NCI-H2107 (cell line): ENCODE measurements around the gene KIF25.

ENCODE experiments used
- DNase-seq: peaks from one replicate; lab custom pipeline; 2025; lab: John Stamatoyannopoulos, UW

KIF25 gene

GRCh38 chr6:168037242-168037641 lies 39.8 kb downstream of the KIF25 start:
- DNase-seq: no peak

- DNase-seq: no peak
Measured at GRCh38 chr6:168037856-168038255, 40.4 kb downstream of the KIF25 start.

- no peak for DNase-seq
Measured at GRCh38 chr6:168038576-168039140, 41.2 kb downstream of the KIF25 start.

- DNase-seq: no peak
Measured at GRCh38 chr6:168039301-168039700, 41.8 kb downstream of the KIF25 start.

GRCh38 chr6:168039849-168040248 lies 42.4 kb downstream of the KIF25 start:
- DNase-seq: no peak

- no peak for DNase-seq
Measured at GRCh38 chr6:168040856-168041496, 43.5 kb downstream of the KIF25 start.

- DNase-seq: no peak
Measured at GRCh38 chr6:168041928-168042327, 44.5 kb downstream of the KIF25 start.

- DNase-seq: no peak
Measured at GRCh38 chr6:168042426-168043192, 45.1 kb downstream of the KIF25 start.

GRCh38 chr6:168043193-168043847 lies 45.8 kb downstream of the KIF25 start:
- DNase-seq: no peak

GRCh38 chr6:168043848-168044415 lies 46.5 kb downstream of the KIF25 start:
- DNase-seq: no peak

- DNase-seq: no peak
Measured at GRCh38 chr6:168044521-168045130, 47.2 kb downstream of the KIF25 start.

GRCh38 chr6:168045141-168045691 lies 47.7 kb downstream of the KIF25 start:
- DNase-seq: no peak

- no peak for DNase-seq
Measured at GRCh38 chr6:168045706-168046620, 48.5 kb downstream of the KIF25 start.

- no peak for DNase-seq
Measured at GRCh38 chr6:168046696-168047095, 49.2 kb downstream of the KIF25 start.

GRCh38 chr6:168047841-168048723 lies 50.6 kb downstream of the KIF25 start:
- no peak for DNase-seq

GRCh38 chr6:168048724-168049025 lies 51.2 kb downstream of the KIF25 start:
- DNase-seq: no peak

- no peak for DNase-seq
Measured at GRCh38 chr6:168049277-168049676, 51.8 kb downstream of the KIF25 start.

GRCh38 chr6:168049706-168050224 lies 52.3 kb downstream of the KIF25 start:
- no peak for DNase-seq

- no peak for DNase-seq
Measured at GRCh38 chr6:168050225-168050880, 52.9 kb downstream of the KIF25 start.
